Lower leg skin (tissue), 4 donors: ENCODE results near the gene UBR4. TPM values are rescaled to one million over a fixed set of nuclear protein-coding genes. Genes with fewer than 3 reads are reported as not detected.

Source experiments
- DNase-seq, 2 donors: peaks; one replicate each; pipeline ENCODE4 v3.0.0-alpha.2; 2019; ENCODE audit warnings: low spot score in 2 of 2
- H3K4me3 ChIP-seq: fragments of 200-600 bp; sonication (generic); 2 replicates; pipeline ENCODE4 v1.5.1; 2017; ENCODE audit warnings: mild to moderate bottlenecking, low read depth; ENCODE audit not compliant: poor library complexity, severe bottlenecking
- POLR2A ChIP-seq, 2 donors: fragments of 450-650 bp; IDR thresholded peaks; one replicate each; pipeline ENCODE4 v1.6.1; 2016 to 2017; ENCODE audit warnings: antibody characterized with exemption in 2 of 2, mild to moderate bottlenecking in 1 of 2, moderate library complexity in 1 of 2
- WGBS, 2 donors: methylation state at CpG; one replicate each; pipeline ENCODE4 v1.1.5; 2018; 5-methylcytosine and 5-hydroxymethylcytosine counted together
- intact Hi-C: fragments of 100-400 bp; cut with DNase I; formaldehyde crosslinking; loops from one replicate; pipeline ENCODE4 v1.15.0; 2023; ENCODE audit warnings: low total_unique reads
- total RNA-seq, 4 donors: library from RNA; depleted of rRNA; stranded (reverse); fragments of >200 nt; gene quantifications; one replicate each; pipeline ENCODE4 v1.1.0, GENCODE V29; 2016
- TF ChIP-seq, protein P1 (sequence below), 3 donors: fragments of 450-650 bp; IDR thresholded peaks; one replicate each; pipeline ENCODE4 v1.5.1; 2016; ENCODE audit warnings: antibody characterized with exemption in 3 of 3, mild to moderate bottlenecking in 3 of 3, moderate library complexity in 2 of 3

The UBR4 gene
- total RNA-seq, 4 donors from 2014 or later: 255 to 380 (median 329) TPM

GRCh38 chr1:19033515-19033839 lies 176.6 kb downstream of the UBR4 start:
- WGBS, 2 donors: 67 to 74% methylated on average over 8 of the region's 8 CpGs
- TF ChIP-seq POLR2A (IDR thresholded peaks at IDR 0.05): no peak
- TF ChIP-seq, protein P1, sequence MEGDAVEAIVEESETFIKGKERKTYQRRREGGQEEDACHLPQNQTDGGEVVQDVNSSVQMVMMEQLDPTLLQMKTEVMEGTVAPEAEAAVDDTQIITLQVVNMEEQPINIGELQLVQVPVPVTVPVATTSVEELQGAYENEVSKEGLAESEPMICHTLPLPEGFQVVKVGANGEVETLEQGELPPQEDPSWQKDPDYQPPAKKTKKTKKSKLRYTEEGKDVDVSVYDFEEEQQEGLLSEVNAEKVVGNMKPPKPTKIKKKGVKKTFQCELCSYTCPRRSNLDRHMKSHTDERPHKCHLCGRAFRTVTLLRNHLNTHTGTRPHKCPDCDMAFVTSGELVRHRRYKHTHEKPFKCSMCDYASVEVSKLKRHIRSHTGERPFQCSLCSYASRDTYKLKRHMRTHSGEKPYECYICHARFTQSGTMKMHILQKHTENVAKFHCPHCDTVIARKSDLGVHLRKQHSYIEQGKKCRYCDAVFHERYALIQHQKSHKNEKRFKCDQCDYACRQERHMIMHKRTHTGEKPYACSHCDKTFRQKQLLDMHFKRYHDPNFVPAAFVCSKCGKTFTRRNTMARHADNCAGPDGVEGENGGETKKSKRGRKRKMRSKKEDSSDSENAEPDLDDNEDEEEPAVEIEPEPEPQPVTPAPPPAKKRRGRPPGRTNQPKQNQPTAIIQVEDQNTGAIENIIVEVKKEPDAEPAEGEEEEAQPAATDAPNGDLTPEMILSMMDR (IDR thresholded peaks at IDR 0.05): no peak
- no peak for DNase-seq
- H3K4me3 ChIP-seq: no peak overlapping the region
- intact Hi-C loops: no loop called here

- peak in 1 of 2 donors; percentile 84 for DNase-seq
- no peak overlapping the region for H3K4me3 ChIP-seq
- intact Hi-C loops: no loop called here
- WGBS, 2 donors: 85 to 87% methylated on average over 17 to 20 of the region's 20 CpGs
- TF ChIP-seq POLR2A (IDR thresholded peaks at IDR 0.05): no peak
- TF ChIP-seq, protein P1 (IDR thresholded peaks at IDR 0.05): no peak
Measured at GRCh38 chr1:19032701-19033514, 177.2 kb downstream of the UBR4 start.

- 76 to 81% methylated on average over 5 of the region's 5 CpGs for WGBS, 2 donors
- TF ChIP-seq POLR2A (IDR thresholded peaks at IDR 0.05): no peak
- TF ChIP-seq, protein P1 (IDR thresholded peaks at IDR 0.05): no peak
- intact Hi-C loops: no loop called here
- peak in 1 of 2 donors; percentile 84 for DNase-seq
- no peak overlapping the region for H3K4me3 ChIP-seq
Measured at GRCh38 chr1:19032413-19032695, 177.7 kb downstream of the UBR4 start.

DNA sequence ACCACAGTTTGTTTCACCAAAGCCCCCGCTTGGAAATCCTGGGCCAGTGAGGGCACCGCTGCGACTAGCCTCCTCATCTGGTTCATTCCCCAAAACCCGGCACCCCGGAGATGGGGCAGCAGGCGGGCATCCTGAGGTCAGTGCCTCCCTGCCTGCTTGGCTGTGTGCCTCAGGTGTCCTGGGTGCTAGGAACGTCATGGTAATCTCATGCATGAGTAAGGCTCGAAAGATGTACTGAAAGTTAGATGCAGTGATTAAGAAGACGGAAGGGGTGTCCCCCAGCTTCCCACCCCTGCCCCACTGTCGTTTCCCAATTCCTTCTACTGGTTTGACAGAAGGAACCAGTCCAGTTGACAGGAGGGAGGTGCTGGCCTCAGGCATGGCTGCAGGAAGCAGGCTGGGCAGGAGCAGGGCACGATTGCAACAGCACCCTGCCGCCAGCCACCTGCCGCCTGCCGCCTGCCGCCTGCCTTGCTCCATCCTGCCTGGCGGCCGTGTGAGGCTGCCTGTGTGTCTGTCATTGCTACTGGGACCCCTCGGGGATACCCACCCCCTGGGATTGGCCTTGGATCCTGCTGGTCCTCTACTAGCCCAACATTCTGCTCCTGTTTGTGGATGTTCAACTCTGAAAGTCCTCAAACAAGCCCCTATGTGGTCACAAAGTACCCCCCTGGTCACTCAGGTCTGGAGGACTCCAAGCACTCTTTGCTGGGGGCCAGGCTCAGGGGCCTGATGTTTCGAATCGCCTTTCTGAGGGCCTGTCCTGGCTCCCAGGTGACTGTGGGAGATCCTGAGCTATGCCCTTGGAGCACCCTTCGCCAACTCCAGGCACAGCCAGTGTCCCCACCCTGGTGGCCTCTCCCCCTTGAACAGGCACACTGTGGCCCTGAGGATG lies 180.6 kb downstream of the UBR4 start:
- H3K4me3 ChIP-seq: no peak overlapping the region
- intact Hi-C loops: no loop called here
- TF ChIP-seq POLR2A (IDR thresholded peaks at IDR 0.05): no peak
- TF ChIP-seq, protein P1 (IDR thresholded peaks at IDR 0.05): no peak
- WGBS, 2 donors: 43 to 49% methylated on average over 21 of the region's 21 CpGs
- peak in 1 of 2 donors; percentile 85 for DNase-seq

DNA sequence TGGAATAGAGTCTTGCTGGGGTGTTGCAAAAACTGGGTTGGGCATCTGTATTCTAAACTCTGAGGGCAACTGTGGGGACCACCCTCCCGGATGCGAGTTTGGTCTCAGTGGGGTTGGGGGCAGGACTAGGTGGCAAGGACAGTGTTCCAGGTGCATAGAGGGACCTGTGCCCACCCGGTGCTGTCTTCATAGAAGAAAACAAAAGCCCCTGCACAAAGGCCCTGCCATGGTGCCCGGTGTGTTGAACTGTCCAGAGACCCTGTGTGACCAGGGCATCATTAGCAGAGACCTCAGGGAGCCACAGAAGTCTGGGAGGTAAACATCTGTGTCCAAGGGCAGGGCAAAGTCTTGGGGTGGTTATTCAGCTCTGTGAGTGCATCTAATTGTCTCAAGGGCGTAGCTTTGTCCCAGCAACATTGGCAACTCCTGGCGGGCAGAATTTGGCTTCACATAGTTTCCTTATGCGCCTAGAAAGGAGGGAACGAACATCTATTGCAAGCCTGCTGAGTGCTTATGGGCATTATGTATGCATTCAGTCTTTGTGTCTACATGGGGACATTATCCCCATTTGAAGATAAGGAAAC lies 181.4 kb downstream of the UBR4 start:
- 57 to 67% methylated on average over 8 of the region's 8 CpGs for WGBS, 2 donors
- TF ChIP-seq POLR2A (IDR thresholded peaks at IDR 0.05): no peak
- TF ChIP-seq, protein P1 (IDR thresholded peaks at IDR 0.05): no peak
- no peak overlapping the region for H3K4me3 ChIP-seq
- intact Hi-C loops: no loop called here
- peak in 1 of 2 donors; percentile 83 for DNase-seq
